Lower leg skin (tissue), 3 donors: ENCODE results near the gene TNS3.

Source experiments
- CTCF ChIP-seq, 3 donors: fragments of 450-650 bp; IDR thresholded peaks; one replicate each; pipeline ENCODE4 v1.5.1; 2016; ENCODE audit warnings: antibody characterized with exemption in 3 of 3, mild to moderate bottlenecking in 3 of 3, moderate library complexity in 2 of 3
- POLR2A ChIP-seq, 2 donors: fragments of 450-650 bp; IDR thresholded peaks; one replicate each; pipeline ENCODE4 v1.6.1; 2016 to 2017; ENCODE audit warnings: antibody characterized with exemption in 2 of 2, mild to moderate bottlenecking in 1 of 2, moderate library complexity in 1 of 2

DNA sequence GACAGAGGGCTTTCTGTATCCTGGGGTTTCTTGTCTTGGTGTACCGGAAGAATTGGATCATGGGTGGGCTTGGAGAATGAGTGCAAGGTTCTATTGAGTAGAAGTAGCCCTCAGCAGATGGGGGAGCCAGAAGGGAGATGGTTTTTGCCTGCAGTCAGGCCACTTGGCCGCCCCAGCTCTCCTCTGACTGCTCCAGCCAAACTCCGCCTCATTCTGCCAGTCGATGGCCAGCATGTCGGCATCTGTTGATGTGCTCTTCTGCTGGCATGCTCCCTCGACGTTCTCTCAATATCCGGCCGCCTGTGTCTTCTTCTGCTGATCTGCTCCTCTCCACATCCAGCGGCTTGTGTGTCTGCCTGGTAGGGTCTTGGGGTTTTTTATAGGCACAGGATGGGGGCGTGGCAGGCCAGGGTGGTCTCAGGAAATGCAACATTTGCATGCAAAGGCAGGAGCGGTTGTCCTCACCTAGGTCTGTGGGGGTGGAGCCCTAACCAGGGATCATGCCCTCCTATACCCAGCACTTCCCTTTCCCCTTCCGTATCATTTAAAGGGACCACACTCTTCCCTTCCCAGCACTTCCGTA, 40.2 kb upstream of the TNS3 start:
- TF ChIP-seq CTCF (IDR thresholded peaks at IDR 0.05) (no peak), POLR2A (IDR thresholded peaks at IDR 0.05) (no peak)
